Muscle layer of duodenum (tissue), 2 donors: ENCODE data around the gene CD79A.

ENCODE experiments used
- H3K27ac ChIP-seq: one replicate; pipeline ENCODE4 v1.7.0; 2013; ENCODE audit warnings: mild to moderate bottlenecking, low read length
- H3K27me3 ChIP-seq: one replicate; pipeline ENCODE4 v1.7.0; 2013; ENCODE audit warnings: low read depth, mild to moderate bottlenecking, control low read depth, low read length
- H3K36me3 ChIP-seq, 2 donors: one replicate each; pipeline ENCODE4 v1.7.0; 2013; ENCODE audit warnings: low read length in 2 of 2, control low read depth in 1 of 2, mild to moderate bottlenecking in 1 of 2; ENCODE audit not compliant: insufficient read depth in 2 of 2, control insufficient read depth in 1 of 2
- H3K4me1 ChIP-seq, 2 donors: one replicate each; pipeline ENCODE4 v1.7.0; 2013; ENCODE audit warnings: low read length in 2 of 2, mild to moderate bottlenecking in 2 of 2, control low read depth in 1 of 2, moderate library complexity in 1 of 2; ENCODE audit not compliant: insufficient read depth in 2 of 2, control insufficient read depth in 1 of 2
- H3K4me3 ChIP-seq, 2 donors: one replicate each; pipeline ENCODE4 v1.7.0; 2013; ENCODE audit warnings: low read length in 2 of 2, low read depth in 1 of 2, mild to moderate bottlenecking in 1 of 2
- H3K9me3 ChIP-seq, 2 donors: one replicate each; pipeline ENCODE4 v1.7.0; 2013; ENCODE audit warnings: low read length in 2 of 2, control low read depth in 1 of 2, mild to moderate bottlenecking in 1 of 2; ENCODE audit not compliant: control insufficient read depth in 1 of 2
- donor health status: healthy.

Gene CD79A

GRCh38 chr19:41876847-41877832 is at the start of gene CD79A:
Gene CD79A, plus strand, starts transcription at chr19:41877279. Its CDS starts 26 bp downstream, at chr19:41877305.
- H3K9me3 ChIP-seq, result no peaks in the 10 kb centered on the region
- no peak within 1 kb of the TSS for H3K4me3 ChIP-seq
- H3K27ac ChIP-seq, result peak within 1 kb of the TSS; percentile 45
- no peaks in the 10 kb centered on the region for H3K27me3 ChIP-seq
- H3K36me3 ChIP-seq, result peaks cover under 1 to 1% of the 10 kb centered on the region in 2 donors
- peaks cover 5 to 6% of the 10 kb centered on the region in 2 donors for H3K4me1 ChIP-seq

GRCh38 chr19:41837981-41838708 is 38.9 kb upstream of the CD79A start:
- no peaks in the 10 kb centered on the region for H3K9me3 ChIP-seq
- H3K4me1 ChIP-seq, result no peaks in the 10 kb centered on the region
- no peak overlapping the region for H3K27ac ChIP-seq
- no peaks in the 10 kb centered on the region for H3K36me3 ChIP-seq
- H3K4me3 ChIP-seq, result no peak overlapping the region
- H3K27me3 ChIP-seq, result peaks cover 3% of the 10 kb centered on the region

- Histone ChIP-seq H3K36me3 (no peaks in the 10 kb centered on the region), H3K4me1 (no peaks in the 10 kb centered on the region), H3K9me3 (no peaks in the 10 kb centered on the region), H3K27me3 (peaks cover 3% of the 10 kb centered on the region), H3K4me3 (no peak overlapping the region), H3K27ac (no peak overlapping the region)
These were observed 37.9 kb upstream of the CD79A start for GRCh38 chr19:41839211-41839610.

DNA sequence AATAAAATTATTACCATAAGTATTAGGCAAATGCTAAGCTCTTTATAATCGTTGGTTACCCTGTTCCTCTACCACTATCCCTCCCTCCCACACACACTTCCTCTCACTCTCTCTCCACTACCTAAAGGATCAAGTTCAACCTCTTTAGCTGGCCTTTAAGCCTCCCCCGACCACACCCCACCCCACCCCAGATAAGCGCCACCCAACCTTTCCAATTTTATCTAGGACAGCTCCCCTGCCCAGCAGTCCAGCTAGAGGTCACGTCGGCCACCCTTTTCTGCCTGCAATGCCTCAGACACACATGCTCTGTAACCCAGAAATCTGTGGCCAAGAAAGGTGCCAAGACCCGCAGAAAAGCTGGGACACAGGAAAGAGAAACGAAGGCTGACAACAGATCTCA is 33.7 kb upstream of the CD79A start:
- Histone ChIP-seq H3K4me1 (no peaks in the 10 kb centered on the region), H3K4me3 (no peak overlapping the region), H3K36me3 (no peaks in the 10 kb centered on the region), H3K9me3 (no peaks in the 10 kb centered on the region), H3K27ac (no peak overlapping the region), H3K27me3 (no peaks in the 10 kb centered on the region)

- H3K27me3 ChIP-seq, result no peaks in the 10 kb centered on the region
- H3K9me3 ChIP-seq, result no peaks in the 10 kb centered on the region
- no peaks in the 10 kb centered on the region for H3K36me3 ChIP-seq
- no peak within 1 kb of the TSS for H3K4me3 ChIP-seq
- no peaks in the 10 kb centered on the region for H3K4me1 ChIP-seq
- no peak within 1 kb of the TSS for H3K27ac ChIP-seq
These were observed 32.5 kb upstream of the CD79A start, which contains the start of gene LYPD4 for GRCh38 chr19:41844601-41845000. Gene LYPD4, minus strand, starts transcription at chr19:41844683. Its CDS starts 5,398 bp downstream, at chr19:41839285.

DNA sequence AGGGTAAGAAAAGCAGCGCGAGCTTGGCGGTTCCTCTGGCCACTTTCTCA is 32.3 kb upstream of the CD79A start, which contains the start of gene DMRTC2:
TSS of gene DMRTC2 (plus strand) at position 42 of the 50 bp plus-strand sequence. CDS start 2,387 bp downstream, outside the sequence.
- H3K27me3 ChIP-seq, result no peaks in the 10 kb centered on the region
- H3K4me1 ChIP-seq, result no peaks in the 10 kb centered on the region
- no peak within 1 kb of the TSS for H3K27ac ChIP-seq
- no peaks in the 10 kb centered on the region for H3K36me3 ChIP-seq
- no peaks in the 10 kb centered on the region for H3K9me3 ChIP-seq
- no peak within 1 kb of the TSS for H3K4me3 ChIP-seq

GRCh38 chr19:41845051-41845590 is 32.0 kb upstream of the CD79A start:
- Histone ChIP-seq H3K27me3 (no peaks in the 10 kb centered on the region), H3K4me1 (no peaks in the 10 kb centered on the region), H3K36me3 (no peaks in the 10 kb centered on the region), H3K27ac (no peak overlapping the region), H3K9me3 (no peaks in the 10 kb centered on the region), H3K4me3 (no peak overlapping the region)

DNA sequence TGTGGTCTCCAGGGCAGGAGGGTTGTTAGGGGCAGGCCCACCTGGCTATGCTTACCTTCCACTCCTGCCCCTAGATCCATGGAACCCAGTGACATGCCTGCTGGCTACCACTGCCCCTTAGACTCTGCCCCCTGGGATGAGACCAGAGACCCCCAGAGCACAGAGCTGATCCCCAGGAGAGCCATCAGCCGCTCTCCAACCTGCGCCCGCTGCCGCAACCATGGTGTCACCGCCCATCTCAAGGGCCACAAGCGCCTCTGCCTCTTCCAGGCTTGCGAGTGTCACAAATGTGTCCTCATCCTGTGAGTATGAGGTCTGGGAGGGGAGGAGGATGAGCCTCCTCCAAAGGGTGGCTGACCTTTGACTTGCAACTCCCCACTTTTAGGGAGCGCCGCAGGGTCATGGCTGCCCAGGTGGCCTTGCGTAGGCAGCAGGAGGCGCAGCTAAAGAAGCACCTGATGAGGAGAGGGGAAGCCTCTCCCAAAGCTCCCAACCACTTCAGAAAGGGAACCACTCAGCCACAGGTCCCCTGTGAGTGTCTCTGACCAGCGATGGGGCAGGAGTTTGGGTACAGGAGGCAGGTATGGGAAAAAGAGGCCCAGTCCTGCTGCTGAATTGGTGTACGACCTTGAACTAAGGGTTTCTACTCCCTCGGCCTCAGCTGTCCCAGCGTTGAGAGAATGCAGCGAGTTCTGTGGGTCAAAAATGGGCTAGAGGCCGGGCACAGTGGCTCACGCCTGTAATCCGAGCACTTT is 29.6 kb upstream of the CD79A start:
- no peak overlapping the region for H3K27ac ChIP-seq
- H3K4me1 ChIP-seq, result no peaks in the 10 kb centered on the region
- no peaks in the 10 kb centered on the region for H3K36me3 ChIP-seq
- H3K9me3 ChIP-seq, result no peaks in the 10 kb centered on the region
- H3K27me3 ChIP-seq, result no peaks in the 10 kb centered on the region
- H3K4me3 ChIP-seq, result no peak overlapping the region

GRCh38 chr19:41848666-41849065 is 28.4 kb upstream of the CD79A start:
- no peaks in the 10 kb centered on the region for H3K9me3 ChIP-seq
- H3K4me1 ChIP-seq, result no peaks in the 10 kb centered on the region
- H3K27ac ChIP-seq, result no peak overlapping the region
- no peaks in the 10 kb centered on the region for H3K27me3 ChIP-seq
- H3K36me3 ChIP-seq, result no peaks in the 10 kb centered on the region
- no peak overlapping the region for H3K4me3 ChIP-seq

GRCh38 chr19:41849067-41849466 is 28.0 kb upstream of the CD79A start:
- no peaks in the 10 kb centered on the region for H3K36me3 ChIP-seq
- no peak overlapping the region for H3K4me3 ChIP-seq
- no peaks in the 10 kb centered on the region for H3K9me3 ChIP-seq
- no peaks in the 10 kb centered on the region for H3K27me3 ChIP-seq
- H3K27ac ChIP-seq, result no peak overlapping the region
- no peaks in the 10 kb centered on the region for H3K4me1 ChIP-seq

DNA sequence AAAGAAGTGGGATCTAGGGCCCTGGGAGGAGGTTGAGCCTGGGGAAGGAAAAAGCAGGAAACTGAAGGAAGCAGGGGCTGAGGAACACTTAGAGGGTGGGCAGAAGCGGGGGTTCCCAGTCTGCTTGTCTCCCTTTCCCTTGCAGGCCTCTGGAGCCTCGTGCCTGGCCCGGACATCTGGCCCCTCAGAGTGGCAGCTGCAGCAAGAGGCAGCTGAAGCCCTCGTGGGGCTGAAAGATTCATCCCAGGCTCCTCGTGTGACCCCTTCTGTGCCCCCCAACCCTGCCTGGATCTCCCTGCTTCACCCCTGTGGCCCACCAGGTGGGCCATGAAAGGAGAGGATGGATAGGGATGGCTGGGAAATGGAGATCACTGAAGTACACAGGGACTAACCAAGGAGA is 26.7 kb upstream of the CD79A start:
- no peaks in the 10 kb centered on the region for H3K36me3 ChIP-seq
- no peaks in the 10 kb centered on the region for H3K9me3 ChIP-seq

More for the DNA sequence above, 26.7 kb upstream of the CD79A start:
- no peak overlapping the region for H3K27ac ChIP-seq
- H3K27me3 ChIP-seq, result no peaks in the 10 kb centered on the region
- H3K4me1 ChIP-seq, result no peaks in the 10 kb centered on the region
- H3K4me3 ChIP-seq, result no peak overlapping the region
